A673 (cell line): ENCODE data around the gene CHKB. TPM values are rescaled to one million over a fixed set of nuclear protein-coding genes. Genes with fewer than 3 reads are reported as not detected.

Experiments
- BruUV-seq: library from RNA; stranded (reverse); fragments of 400-500 nt; replicated peaks from 2 replicates; lab custom pipeline; 2021; lab: Mats Ljungman, UMichigan
- CTCF ChIA-PET: fragments of 300-600 bp; sonication (Branson Sonifier 250); formaldehyde crosslinking; loops from one replicate; lab custom pipeline; 2022; ENCODE audit warnings: antibody characterized with exemption; lab: Charles Lee
- POLR2A ChIA-PET: fragments of 300-600 bp; sonication (Branson Sonifier 250); formaldehyde crosslinking; loops from one replicate; lab custom pipeline; 2022; ENCODE audit warnings: antibody characterized with exemption; ENCODE audit not compliant: low non-redundant PET; lab: Charles Lee
- DNase-seq: peaks from one replicate; pipeline ENCODE4 v3.0.0-alpha.2; 2015; ENCODE audit warnings: low spot score
- H3K27ac ChIP-seq: fragments of 200-600 bp; sonication (generic); 2 replicates; pipeline ENCODE4 v1.5.1; 2016; ENCODE audit warnings: mixed run types, low read depth, mild to moderate bottlenecking, mixed read lengths, antibody characterized with exemption, low read length; ENCODE audit not compliant: poor library complexity, severe bottlenecking
- H3K27me3 ChIP-seq: fragments of 200-600 bp; sonication (generic); replicated peaks from 2 replicates; pipeline ENCODE4 v1.6.1; 2017; ENCODE audit warnings: mixed run types, low read depth, mild to moderate bottlenecking, mixed read lengths, antibody characterized with exemption, low read length; ENCODE audit not compliant: insufficient read depth, poor library complexity
- H3K36me3 ChIP-seq: fragments of 200-600 bp; sonication (generic); 2 replicates; pipeline ENCODE4 v1.6.1; 2016; ENCODE audit warnings: mixed run types, mild to moderate bottlenecking, mixed read lengths, antibody characterized with exemption, low read length; ENCODE audit not compliant: insufficient read depth, poor library complexity, severe bottlenecking
- H3K4me1 ChIP-seq: fragments of 200-600 bp; sonication (generic); 2 replicates; pipeline ENCODE4 v1.6.1; 2017; ENCODE audit warnings: mixed run types, mild to moderate bottlenecking, mixed read lengths, antibody characterized with exemption, low read length; ENCODE audit not compliant: insufficient read depth, poor library complexity, severe bottlenecking
- H3K4me3 ChIP-seq: fragments of 200-600 bp; sonication (generic); 2 replicates; pipeline ENCODE4 v1.5.1; 2016; ENCODE audit warnings: low read depth, mixed run types, mild to moderate bottlenecking, mixed read lengths, low read length; ENCODE audit not compliant: poor library complexity, severe bottlenecking
- H3K9me3 ChIP-seq: fragments of 200-600 bp; sonication (generic); 2 replicates; pipeline ENCODE4 v1.6.1; 2016; ENCODE audit warnings: mixed run types, low read depth, mild to moderate bottlenecking, mixed read lengths, antibody characterized with exemption, low read length; ENCODE audit not compliant: poor library complexity, severe bottlenecking
- EZH2 ChIP-seq: fragments of 200-600 bp; sonication (generic); IDR thresholded peaks from 2 replicates; pipeline ENCODE4 v1.6.1; 2017; ENCODE audit warnings: borderline replicate concordance, low read depth, mild to moderate bottlenecking, mixed read lengths, antibody characterized with exemption, low read length; ENCODE audit not compliant: poor library complexity, severe bottlenecking
- intact Hi-C: fragments of 100-400 bp; cut with micrococcal nuclease; formaldehyde crosslinking; loops from one replicate; pipeline ENCODE4 v1.10.0; 2022; ENCODE audit not compliant: unreplicated experiment
- total RNA-seq: library from RNA; stranded (reverse); gene quantifications from 2 replicates; pipeline ENCODE4 v1.2.3, GENCODE V29; 2021
- TF ChIP-seq, protein P1 (sequence below): fragments of 300-800, 200-600 bp; sonication (generic); conservative IDR thresholded peaks from 2 replicates; pipeline ENCODE4 v1.5.1; 2017; ENCODE audit warnings: low read depth, mild to moderate bottlenecking, antibody characterized with exemption, low read length, moderate library complexity, mixed read lengths

CHKB gene
- total RNA-seq, 1 experiment from 2014 or later = 47.6 TPM

DNA sequence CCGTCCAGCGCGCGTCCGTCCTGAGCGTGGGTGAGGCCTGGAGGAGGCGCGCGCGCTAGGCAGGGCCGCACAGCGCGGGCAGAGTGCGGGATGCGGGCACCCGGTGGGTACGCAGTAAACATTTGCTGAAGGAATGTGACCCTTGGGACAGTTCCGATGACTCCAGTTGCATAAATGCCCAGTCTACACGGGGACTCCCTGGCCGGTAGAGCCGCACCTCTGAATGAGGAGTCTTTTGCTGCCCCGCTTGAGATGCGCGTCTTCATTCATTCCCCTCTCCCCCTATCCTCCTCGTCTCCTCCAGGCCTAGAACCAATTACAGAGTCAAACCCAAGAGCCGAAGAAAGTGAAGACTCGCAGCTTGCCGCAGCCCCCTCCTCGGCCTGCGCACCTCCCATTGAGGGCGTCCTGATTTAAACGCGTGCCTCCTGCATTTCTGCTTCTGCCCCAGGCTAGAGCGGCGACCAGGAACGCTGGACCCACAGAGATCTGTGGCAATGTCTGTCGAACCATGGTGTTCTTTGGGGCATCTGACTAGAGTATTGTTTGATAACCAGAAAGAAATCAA, 729 bp upstream of the CHKB start:
- POLR2A ChIA-PET = no interaction called here
- no TSS peak for BruUV-seq
- H3K27ac ChIP-seq = peak overlapping the region; percentile 92

DNA sequence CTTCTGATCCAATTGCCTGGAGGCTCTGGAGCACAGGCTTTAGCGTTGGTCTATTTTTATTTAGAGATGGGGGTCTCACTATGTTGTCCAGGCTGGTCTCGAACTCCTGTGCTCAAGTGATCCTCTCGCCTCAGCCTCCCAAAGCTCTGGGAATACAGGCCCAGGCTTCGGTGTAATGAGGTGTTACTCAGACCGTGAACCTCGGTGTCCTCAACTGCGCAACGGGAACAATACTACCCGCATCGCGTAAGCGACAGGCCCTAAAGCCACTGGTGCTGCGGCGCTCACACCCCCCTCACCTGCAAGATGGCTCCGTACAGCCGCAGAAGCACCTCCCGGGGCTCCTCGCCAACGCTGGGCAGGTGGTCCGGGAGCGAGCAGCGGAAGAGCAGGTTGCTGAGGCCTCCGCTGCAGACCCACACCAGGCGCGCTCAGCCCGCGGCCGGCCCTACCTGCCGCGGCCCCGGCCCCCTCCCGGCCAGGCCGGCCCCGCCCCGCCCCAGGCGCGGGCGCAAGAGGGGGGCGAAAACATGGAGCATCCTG, 628 bp downstream of the CHKB start:
- DNase-seq = no peak
- no peaks in the 10 kb centered on the region for H3K4me1 ChIP-seq
- TF ChIP-seq, protein P1, sequence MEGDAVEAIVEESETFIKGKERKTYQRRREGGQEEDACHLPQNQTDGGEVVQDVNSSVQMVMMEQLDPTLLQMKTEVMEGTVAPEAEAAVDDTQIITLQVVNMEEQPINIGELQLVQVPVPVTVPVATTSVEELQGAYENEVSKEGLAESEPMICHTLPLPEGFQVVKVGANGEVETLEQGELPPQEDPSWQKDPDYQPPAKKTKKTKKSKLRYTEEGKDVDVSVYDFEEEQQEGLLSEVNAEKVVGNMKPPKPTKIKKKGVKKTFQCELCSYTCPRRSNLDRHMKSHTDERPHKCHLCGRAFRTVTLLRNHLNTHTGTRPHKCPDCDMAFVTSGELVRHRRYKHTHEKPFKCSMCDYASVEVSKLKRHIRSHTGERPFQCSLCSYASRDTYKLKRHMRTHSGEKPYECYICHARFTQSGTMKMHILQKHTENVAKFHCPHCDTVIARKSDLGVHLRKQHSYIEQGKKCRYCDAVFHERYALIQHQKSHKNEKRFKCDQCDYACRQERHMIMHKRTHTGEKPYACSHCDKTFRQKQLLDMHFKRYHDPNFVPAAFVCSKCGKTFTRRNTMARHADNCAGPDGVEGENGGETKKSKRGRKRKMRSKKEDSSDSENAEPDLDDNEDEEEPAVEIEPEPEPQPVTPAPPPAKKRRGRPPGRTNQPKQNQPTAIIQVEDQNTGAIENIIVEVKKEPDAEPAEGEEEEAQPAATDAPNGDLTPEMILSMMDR = no peak
- TF ChIP-seq EZH2 = no peak
- intact Hi-C loops = no loop called here
- BruUV-seq = TSS peak; percentile 55
- ChIA-PET POLR2A (no interaction called here), CTCF (no interaction called here)
- H3K4me3 ChIP-seq = peak overlapping the region; percentile 74
- H3K27ac ChIP-seq = peak overlapping the region; percentile 92
- no peaks in the 10 kb centered on the region for H3K36me3 ChIP-seq
- H3K27me3 ChIP-seq = no peaks in the 10 kb centered on the region
- no peaks in the 10 kb centered on the region for H3K9me3 ChIP-seq

More for the DNA sequence above, 729 bp upstream of the CHKB start:
- no peak for DNase-seq
- no peaks in the 10 kb centered on the region for H3K4me1 ChIP-seq
- H3K4me3 ChIP-seq = peak overlapping the region; percentile 74
- TF ChIP-seq EZH2 = no peak
- TF ChIP-seq, protein P1 = no peak
- H3K36me3 ChIP-seq = no peaks in the 10 kb centered on the region
- no peaks in the 10 kb centered on the region for H3K9me3 ChIP-seq
- CTCF ChIA-PET = interaction anchor here (0.5 kb wide), 1 partner anchor 37 kb away, joined by 4 read pairs; no protein-coding TSS in a partner anchor
- intact Hi-C loops = no loop called here
- no peaks in the 10 kb centered on the region for H3K27me3 ChIP-seq

DNA sequence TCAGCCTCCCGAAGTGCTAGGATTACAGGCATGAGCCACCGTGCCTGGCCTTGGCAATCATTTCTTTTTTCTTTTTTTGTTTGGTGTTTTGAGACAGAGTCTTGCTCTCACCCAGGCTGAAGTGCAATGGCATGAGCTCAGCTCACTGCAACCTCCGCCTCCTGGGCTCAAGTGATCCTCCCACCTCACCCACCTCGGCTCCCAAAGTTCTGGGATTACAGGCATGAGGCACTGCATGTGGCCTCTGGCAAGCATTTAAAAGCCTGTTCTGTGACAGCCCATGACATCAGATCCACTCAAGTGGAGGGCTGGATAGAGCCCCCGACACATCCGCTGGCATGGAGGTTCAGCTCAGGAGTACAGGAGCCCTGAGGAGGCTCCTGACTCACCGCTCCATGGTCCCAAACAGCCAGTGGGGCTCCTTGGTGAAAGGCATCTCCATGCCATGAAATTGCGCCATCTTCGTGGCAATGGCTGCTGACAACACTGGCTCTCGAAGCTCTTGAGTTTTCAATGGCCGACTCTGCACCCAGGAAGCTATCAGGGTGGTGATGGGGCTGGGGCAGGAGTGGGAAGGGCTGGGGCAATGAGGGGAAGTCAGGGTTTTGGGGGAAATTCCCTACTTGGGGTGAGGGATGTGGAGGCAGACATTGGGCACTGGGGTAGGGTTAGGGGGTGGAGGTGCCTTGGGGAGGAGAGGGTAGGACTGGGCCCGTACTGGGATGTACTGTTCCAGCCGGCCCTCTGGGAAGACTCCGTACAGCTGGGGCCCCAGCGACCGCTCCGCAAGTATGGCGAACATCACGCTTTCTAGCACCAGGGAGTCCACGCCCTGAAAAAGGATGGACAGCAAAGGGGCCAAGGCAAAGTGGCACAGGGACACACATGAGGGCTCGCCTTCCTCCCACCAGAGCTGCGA, 1.4 kb downstream of the CHKB start:
- Histone ChIP-seq H3K27me3 (no peaks in the 10 kb centered on the region), H3K4me3 (peak overlapping the region; percentile 74), H3K36me3 (no peaks in the 10 kb centered on the region), H3K4me1 (no peaks in the 10 kb centered on the region), H3K9me3 (no peaks in the 10 kb centered on the region), H3K27ac (no peak overlapping the region)
- intact Hi-C loops = no loop called here
- ChIA-PET POLR2A (interaction anchor here (0.7 kb wide), 1 partner anchor 239 kb away, joined by 6 read pairs; no protein-coding TSS in a partner anchor), CTCF (no interaction called here)
- TF ChIP-seq EZH2 = no peak
- TF ChIP-seq, protein P1 = no peak
- BruUV-seq = no TSS peak
- DNase-seq = no peak
